ENCODE results near the gene SF3B2.

The SF3B2 gene

DNA sequence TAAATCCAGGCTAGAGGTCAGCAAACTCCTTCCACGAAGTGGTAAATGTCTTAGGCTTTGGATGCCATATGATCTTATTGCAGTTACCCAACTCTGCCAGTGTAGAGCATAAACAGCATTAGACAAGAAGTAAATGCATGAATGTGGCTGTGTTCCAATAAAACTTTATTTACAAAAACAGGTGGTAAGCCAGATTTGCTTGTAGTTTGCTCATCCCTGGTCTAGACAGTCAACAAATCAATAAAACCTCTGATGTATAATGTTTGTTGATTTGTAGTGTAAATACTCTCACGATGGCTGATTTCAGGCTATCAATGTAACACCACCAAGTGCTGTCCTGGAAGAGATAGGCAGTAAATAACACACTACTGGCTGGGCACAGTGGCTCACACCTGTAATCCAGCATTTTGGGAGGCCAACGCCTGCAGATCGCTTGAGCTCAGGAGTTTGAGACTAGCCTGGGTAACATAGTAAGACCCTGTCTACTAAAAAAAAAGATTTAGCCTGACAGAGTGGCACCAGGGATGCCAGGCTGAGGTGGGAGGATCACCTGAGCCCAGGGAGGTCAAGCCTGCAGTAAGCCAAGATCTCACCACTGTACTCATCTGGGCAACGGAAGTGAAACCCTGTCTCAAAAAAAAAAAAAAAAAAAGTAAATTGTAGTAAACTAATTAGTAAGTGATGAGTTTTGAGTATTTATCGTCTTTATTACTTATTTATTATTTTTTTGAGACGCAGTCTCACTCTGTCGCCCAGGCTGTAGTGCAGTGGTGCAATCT is 19.0 kb upstream of the SF3B2 start:
- Mint-ChIP-seq H3K27me3 (peaks cover 15 to 32% of the 10 kb centered on the region in 2 donors), H3K4me1 (no peaks in the 10 kb centered on the region), H3K9me3 (no peaks in the 10 kb centered on the region), H3K4me3 (no peak overlapping the region), H3K27ac (no peak overlapping the region), H3K36me3 (no peaks in the 10 kb centered on the region)
- ATAC-seq (replicated peaks) (no peak), DNase-seq (no peak)

DNA sequence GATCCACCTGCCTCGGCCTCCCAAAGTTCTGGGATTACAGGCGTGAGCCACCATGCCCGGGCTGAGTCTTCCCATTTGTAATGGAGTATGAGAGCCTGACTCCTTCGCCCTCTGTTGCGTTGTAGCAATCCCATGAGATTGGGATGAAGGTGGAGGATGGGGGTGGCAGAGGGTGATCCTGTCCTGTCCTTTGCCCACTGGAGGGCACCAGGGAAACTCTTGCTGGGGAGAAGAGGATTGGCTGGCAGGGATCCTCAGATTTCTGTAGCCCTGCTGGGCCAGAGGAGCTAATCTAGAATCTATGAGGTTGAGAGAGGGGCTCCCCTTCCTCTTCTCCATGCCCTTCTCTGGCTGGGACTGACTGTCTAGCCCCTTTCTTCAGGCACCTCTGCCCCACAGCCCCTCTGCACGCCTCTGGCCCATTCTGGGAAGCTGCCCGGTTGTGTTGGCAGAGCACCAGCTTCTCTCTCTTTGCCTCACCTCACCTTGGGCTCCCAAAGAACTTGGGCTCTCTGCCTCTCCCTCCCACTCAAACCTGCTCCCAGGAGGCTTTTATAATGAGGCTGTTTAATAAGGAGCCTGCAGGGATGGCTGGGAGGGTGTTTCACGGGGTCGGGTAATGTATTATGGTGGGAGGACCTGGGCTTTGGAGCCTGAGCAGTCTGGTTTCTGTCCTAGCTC is 16.4 kb upstream of the SF3B2 start:
- H3K9me3 Mint-ChIP-seq: no peaks in the 10 kb centered on the region
- no peaks in the 10 kb centered on the region for H3K4me1 Mint-ChIP-seq
- DNase-seq (no peak), ATAC-seq (replicated peaks) (no peak)
- H3K4me3 Mint-ChIP-seq: no peak overlapping the region
- peaks cover 19 to 27% of the 10 kb centered on the region in 2 donors for H3K27me3 Mint-ChIP-seq
- no peaks in the 10 kb centered on the region for H3K36me3 Mint-ChIP-seq
- H3K27ac Mint-ChIP-seq: no peak overlapping the region

DNA sequence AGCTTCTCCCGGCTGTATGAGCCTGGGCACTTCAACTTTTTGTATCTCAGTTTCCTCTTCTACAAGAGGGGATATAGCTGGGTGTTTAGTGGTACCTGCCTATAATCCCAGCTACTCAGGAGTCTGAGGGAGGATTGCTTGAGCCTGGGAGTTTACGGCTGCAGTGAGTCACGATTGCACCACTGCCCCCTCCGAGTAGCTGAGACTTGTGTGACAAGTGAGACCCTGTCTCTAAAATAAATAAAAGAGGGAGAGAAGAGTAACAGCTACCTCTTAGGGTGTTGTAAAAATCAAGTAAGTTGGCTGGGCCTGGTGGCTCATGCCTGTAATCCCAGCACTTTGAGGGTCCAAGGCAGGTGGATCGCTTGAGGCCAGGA is 15.8 kb upstream of the SF3B2 start:
- DNase-seq (no peak), ATAC-seq (replicated peaks) (no peak)
- no peaks in the 10 kb centered on the region for H3K36me3 Mint-ChIP-seq
- H3K27ac Mint-ChIP-seq: no peak overlapping the region
- H3K27me3 Mint-ChIP-seq: peaks cover 19 to 27% of the 10 kb centered on the region in 2 donors
- H3K9me3 Mint-ChIP-seq: no peaks in the 10 kb centered on the region
- H3K4me1 Mint-ChIP-seq: no peaks in the 10 kb centered on the region
- no peak overlapping the region for H3K4me3 Mint-ChIP-seq

DNA sequence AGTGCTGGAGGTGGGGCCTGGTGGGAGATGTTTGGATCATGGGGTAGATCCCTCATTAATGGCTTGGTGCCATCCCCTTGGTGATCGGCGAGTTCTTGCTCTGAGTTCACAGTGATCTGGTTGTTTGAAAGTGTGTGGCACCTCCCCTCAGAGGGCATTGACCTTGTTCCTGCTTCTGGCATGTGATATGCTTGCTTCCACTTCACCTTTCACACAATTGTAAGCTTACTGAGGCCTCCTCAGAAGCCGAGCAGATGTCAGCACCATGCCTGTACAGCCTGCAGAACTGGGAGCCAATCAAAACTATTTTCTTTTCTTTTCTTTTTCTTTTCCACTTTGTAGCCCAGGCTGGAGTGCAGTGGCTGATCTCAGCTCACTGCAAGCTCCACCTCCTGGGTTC is 14.8 kb upstream of the SF3B2 start:
- no peak for ATAC-seq (replicated peaks)
- peaks cover 19 to 27% of the 10 kb centered on the region in 2 donors for H3K27me3 Mint-ChIP-seq
- H3K4me3 Mint-ChIP-seq: no peak overlapping the region

DNA sequence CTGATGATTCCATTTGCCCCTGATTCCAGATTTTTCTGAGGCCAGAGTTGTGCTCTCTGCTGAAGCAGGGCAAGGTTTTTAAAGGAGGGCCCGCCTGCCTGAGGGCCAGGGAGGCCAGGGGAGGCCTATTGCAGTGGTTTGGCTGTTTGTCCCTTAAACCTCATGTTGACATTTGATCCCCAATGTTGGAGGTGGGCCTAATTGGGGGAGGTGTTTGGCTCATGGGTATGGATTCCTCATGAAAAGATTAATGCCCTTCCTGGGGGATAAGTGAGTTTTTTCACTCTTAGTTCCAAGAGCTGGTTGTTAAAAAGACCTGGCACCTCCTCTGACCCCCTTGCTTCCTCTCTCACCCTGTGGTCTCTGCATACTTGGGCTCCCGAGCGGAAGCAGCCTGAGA is 12.4 kb upstream of the SF3B2 start:
- Mint-ChIP-seq H3K27me3 (peaks cover 15 to 23% of the 10 kb centered on the region in 2 donors), H3K9me3 (no peaks in the 10 kb centered on the region), H3K36me3 (no peaks in the 10 kb centered on the region), H3K4me3 (no peak overlapping the region), H3K27ac (no peak overlapping the region), H3K4me1 (peaks cover 2 to 5% of the 10 kb centered on the region in 2 donors)
- no peak for DNase-seq
- no peak for ATAC-seq (replicated peaks)

More for the DNA sequence above, 14.8 kb upstream of the SF3B2 start:
- Mint-ChIP-seq H3K9me3 (no peaks in the 10 kb centered on the region), H3K36me3 (no peaks in the 10 kb centered on the region), H3K27ac (no peak overlapping the region), H3K4me1 (no peaks in the 10 kb centered on the region)
- no peak for DNase-seq

DNA sequence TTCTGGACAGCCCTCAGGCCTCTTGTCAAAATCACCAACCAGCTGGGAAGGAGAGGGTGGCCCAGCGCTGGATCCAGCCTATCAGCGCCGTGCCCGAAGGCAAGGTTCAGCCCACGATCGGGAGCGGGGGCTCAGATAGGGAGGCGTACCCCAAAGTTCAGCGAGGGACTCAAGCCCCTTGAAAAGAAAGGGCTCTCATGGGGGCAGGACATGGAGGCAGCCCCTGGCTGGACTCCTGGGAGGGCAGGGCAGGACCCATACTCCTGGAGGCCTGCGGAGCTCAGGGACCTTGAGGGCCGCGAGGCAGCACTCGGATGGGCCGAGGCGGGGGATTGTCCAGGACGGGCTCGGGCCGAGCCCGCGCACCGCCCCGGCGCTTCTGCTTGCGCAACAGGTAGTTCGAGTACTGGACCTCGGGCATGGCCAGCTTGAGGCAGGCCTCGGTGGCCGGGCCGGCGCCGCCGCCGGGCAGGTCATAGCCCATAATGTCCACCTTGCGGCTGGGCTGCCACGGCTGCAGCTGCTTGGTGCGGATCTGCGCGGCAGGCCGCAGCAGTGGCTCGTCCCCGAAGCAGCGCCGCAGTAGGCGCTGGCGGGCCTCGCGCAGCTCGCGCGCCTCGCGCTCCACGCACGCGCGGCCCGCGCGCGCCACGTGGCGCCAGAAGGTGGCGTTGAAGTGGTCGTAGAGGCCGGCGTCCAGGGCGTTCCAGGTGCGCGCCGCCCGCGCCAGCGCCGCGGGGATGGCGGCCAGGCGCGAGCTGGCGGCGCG is 9.8 kb upstream of the SF3B2 start:
- no peaks in the 10 kb centered on the region for H3K9me3 Mint-ChIP-seq
- no peak for ATAC-seq (replicated peaks)

DNA sequence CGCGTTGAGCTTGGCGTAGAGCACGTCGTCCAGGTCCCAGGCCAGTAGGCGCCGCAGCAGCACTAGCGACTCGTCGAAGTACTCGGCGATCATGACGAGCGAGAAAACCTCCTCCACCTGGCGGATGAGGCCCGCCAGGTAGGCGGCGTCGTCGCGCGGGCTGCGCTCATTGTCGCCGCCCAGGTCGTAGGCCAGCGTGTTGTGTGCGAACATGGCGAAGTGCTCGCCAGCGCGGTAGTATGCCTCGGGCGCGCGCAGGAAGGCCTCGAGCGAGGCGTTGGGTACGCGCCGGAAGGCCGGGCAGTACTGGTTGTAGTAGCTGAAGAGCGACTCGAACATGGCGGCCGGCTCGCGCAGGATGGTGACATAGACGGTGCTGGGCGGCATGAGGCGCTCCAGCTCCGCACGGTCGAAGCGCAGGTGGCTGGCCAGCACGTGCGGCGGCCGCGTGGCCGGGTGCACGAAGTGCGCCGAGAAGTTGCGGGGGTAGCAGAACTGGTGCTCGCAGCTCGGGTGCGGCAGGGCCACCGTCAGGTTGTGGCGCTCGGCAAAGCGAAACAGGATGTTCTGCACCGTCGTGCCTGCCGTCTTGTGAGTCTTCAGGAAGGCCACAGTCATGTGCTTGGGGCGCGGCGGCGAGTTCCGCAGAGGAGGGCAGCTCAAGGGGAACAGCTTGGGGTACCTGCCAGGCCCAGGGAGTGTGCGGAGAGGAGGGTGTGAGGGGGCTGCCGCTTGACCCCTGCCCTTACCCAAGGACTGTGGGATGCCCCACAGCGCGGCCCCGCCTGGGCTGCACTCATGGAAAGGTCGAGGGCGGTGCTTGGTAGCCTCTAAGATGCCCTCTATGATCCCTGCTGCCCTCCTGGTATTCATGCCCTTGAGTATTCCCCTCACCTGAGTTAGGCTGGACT is 8.9 kb upstream of the SF3B2 start:
- no peak overlapping the region for H3K27ac Mint-ChIP-seq
- peaks cover 7 to 13% of the 10 kb centered on the region in 2 donors for H3K27me3 Mint-ChIP-seq
- no peaks in the 10 kb centered on the region for H3K36me3 Mint-ChIP-seq
- H3K4me1 Mint-ChIP-seq: peaks cover 10 to 15% of the 10 kb centered on the region in 2 donors
- DNase-seq: no peak
- no peak for ATAC-seq (replicated peaks)
- no peaks in the 10 kb centered on the region for H3K9me3 Mint-ChIP-seq
- H3K4me3 Mint-ChIP-seq: no peak overlapping the region

More for the DNA sequence above, 9.8 kb upstream of the SF3B2 start:
- H3K36me3 Mint-ChIP-seq: no peaks in the 10 kb centered on the region
- no peak overlapping the region for H3K27ac Mint-ChIP-seq
- peaks cover 8 to 10% of the 10 kb centered on the region in 2 donors for H3K27me3 Mint-ChIP-seq
- peaks cover 10 to 15% of the 10 kb centered on the region in 2 donors for H3K4me1 Mint-ChIP-seq
- no peak for DNase-seq
- no peak overlapping the region for H3K4me3 Mint-ChIP-seq

DNA sequence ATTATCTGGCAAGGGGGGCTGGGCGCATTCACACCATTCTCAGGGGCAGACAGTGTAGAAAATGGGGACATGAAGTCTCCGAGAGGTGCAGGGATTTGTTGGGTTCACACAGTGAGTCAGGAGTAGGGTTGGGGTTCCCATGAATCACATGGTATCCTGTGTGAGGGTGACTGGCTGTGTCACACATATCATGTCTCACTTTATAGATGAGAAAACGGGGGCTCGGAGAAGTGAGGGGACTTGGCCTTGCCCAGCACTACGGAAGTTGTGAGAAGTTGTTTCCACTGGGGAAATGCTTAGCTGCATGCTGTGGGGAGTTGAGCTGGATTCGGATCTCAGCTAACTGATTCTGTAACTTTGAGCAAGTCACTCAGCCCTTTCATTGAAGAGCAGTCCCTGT is 7.4 kb upstream of the SF3B2 start:
- DNase-seq (no peak), ATAC-seq (replicated peaks) (peak in 1 of 2 donors; percentile 7)
- Mint-ChIP-seq H3K9me3 (no peaks in the 10 kb centered on the region), H3K4me3 (peak overlapping the region; percentile 15 to 44), H3K4me1 (peaks cover 13 to 15% of the 10 kb centered on the region in 2 donors), H3K27me3 (peaks cover 13 to 26% of the 10 kb centered on the region in 2 donors), H3K36me3 (no peaks in the 10 kb centered on the region), H3K27ac (no peak overlapping the region)

DNA sequence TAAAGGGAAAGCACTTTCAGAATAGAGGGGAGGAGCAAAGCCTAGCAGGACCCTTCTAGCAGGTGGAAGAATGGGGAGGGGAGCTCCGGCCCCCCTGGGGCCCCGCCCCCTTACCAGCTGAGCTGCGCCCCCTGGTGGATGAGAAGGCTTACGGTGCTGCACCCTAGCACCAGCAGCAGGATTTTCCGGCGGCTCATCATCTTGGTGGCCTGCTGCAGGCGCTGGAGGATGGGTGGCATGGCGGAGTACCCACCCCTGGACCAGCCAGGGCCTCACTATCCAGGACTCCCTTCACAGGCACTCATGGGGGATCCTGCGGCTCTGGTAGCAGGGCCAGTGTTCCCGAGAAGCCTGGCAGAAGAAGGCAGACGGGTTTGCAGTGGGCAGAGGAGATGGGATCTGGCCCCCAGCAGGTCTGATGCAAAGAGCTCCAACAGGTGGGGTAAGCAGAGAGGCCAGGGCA is 7.0 kb upstream of the SF3B2 start:
- no peaks in the 10 kb centered on the region for H3K36me3 Mint-ChIP-seq
- H3K4me1 Mint-ChIP-seq: peaks cover 13 to 19% of the 10 kb centered on the region in 2 donors
- DNase-seq (peak; percentile 65), ATAC-seq (replicated peaks) (peak; percentile 96)
- H3K9me3 Mint-ChIP-seq: no peaks in the 10 kb centered on the region
- H3K27ac Mint-ChIP-seq: no peak overlapping the region
- H3K4me3 Mint-ChIP-seq: peak overlapping the region; percentile 15 to 44
- peaks cover 13 to 26% of the 10 kb centered on the region in 2 donors for H3K27me3 Mint-ChIP-seq

DNA sequence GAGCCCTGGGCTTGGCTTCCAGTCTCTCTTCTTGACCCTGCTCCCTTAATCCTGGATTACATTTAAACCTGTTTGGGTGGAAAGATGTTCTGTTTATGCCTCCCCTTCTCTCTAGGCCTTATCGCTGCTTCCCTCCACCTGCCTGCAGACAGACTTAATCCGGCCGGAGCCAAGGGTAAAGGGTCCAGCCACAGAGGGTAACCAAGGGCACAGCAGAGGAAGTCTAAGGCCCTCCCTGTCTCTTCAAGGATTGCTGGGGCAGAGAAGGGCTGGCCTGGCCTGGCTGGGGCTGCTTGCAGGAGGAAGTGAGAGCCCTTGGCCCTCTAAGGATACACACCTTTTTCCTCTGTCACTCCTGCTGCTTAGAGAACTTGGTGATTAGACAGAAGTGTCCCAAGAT is 5.3 kb upstream of the SF3B2 start:
- DNase-seq (no peak), ATAC-seq (replicated peaks) (no peak)
- Mint-ChIP-seq H3K4me1 (peaks cover 23 to 33% of the 10 kb centered on the region in 2 donors), H3K36me3 (no peaks in the 10 kb centered on the region), H3K9me3 (no peaks in the 10 kb centered on the region), H3K27ac (no peak overlapping the region), H3K27me3 (peaks cover 13 to 26% of the 10 kb centered on the region in 2 donors), H3K4me3 (no peak overlapping the region)

DNA sequence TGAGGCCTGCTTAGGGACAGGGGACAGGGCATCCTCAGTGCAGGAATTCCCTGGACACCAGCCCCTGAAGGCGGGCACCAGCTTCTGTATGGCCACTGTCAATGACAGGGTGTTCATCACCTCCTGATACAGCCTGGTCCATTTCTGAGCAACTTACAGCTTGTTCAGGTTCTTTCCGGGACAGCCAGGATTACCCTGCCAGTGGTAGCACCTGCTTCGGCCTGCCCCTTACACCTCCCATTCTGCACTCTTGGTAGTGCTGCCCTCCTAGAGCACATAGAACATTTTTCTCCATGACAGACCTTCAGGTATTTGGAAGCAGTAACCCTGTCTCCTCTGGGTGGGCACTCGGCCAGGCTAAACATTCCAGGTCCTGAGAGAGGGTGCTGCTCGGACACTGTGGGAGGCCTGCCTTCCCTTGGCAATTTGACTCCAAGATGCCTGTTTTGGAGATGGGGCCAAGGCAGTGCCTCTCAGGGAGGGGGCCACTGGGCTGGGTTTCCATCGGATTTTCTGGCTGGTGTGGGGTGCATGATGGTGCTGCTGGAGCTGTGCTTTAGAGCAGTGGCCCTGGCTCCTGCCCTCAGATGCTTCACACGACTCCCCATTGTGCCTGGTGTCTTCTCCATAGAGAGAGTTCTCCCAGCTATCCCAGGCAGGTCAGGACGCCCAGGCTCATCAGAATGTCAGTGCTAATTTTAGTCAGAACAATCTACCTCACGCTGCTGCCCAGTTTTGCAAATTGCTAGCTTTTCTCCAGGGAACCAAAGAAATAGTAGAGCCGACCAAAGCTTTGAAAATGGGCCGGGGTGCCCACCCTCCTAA is 4.4 kb upstream of the SF3B2 start:
- DNase-seq (no peak), ATAC-seq (replicated peaks) (no peak)
- H3K9me3 Mint-ChIP-seq: no peaks in the 10 kb centered on the region
- H3K27ac Mint-ChIP-seq: no peak overlapping the region
- H3K4me1 Mint-ChIP-seq: peaks cover 26 to 35% of the 10 kb centered on the region in 2 donors
- peaks cover 13 to 26% of the 10 kb centered on the region in 2 donors for H3K27me3 Mint-ChIP-seq
- H3K4me3 Mint-ChIP-seq: no peak overlapping the region
- H3K36me3 Mint-ChIP-seq: peaks cover 2 to 6% of the 10 kb centered on the region in 2 donors

DNA sequence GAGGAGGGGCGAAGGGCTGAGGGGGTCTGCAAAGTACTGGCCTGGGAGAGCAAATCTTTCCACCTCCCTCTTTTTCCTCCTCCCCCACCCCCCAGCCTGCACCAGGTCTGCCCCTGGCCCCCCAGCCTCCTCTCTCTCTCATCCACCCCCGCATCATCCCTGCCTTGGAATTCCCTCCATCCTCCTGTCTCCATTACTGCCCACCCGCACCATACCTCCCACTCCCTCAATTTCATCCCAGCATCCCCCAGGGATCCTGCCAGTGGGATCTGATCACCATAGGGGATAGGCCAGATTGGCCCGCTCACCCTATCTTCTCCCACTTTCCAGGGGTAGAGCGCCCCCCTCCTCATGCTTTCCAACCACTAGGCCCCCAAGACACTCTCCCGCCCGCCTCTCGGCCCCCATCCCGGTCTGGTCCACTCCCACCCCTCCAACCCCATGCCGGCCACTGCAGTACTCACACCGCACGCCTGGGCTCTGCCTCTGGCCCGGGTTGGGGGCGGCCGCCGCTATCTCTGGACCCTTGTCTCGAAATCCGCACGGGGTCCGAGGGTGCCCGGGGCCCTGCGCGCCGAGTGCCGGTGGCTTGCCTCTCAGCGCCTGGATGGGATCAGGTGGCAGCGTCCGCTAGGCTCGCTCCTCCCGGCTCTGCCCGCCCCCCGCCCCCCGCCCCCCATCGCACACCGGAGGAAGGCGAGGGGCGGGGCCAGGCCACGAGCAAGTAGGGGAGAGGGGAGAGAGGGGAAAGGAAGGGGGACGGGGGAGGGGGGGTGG is 3.4 kb upstream of the SF3B2 start, which contains the start of gene GAL3ST3:
TSS of gene GAL3ST3 (minus strand) at position 615 of the 777 bp plus-strand sequence. CDS start 3,746 bp downstream, outside the sequence.
- DNase-seq: no peak

More for the DNA sequence above, 3.4 kb upstream of the SF3B2 start, which contains the start of gene GAL3ST3:
- peaks cover 30 to 41% of the 10 kb centered on the region in 2 donors for H3K4me1 Mint-ChIP-seq
- peaks cover 2 to 11% of the 10 kb centered on the region in 2 donors for H3K36me3 Mint-ChIP-seq
- no peak for ATAC-seq (replicated peaks)
- H3K9me3 Mint-ChIP-seq: no peaks in the 10 kb centered on the region
- H3K4me3 Mint-ChIP-seq: peak within 1 kb of the TSS; percentile 13 to 17
- no peak within 1 kb of the TSS for H3K27ac Mint-ChIP-seq
- peaks cover 13 to 26% of the 10 kb centered on the region in 2 donors for H3K27me3 Mint-ChIP-seq
